Fibroblast of lung (primary cell): Measurements from ENCODE around the gene SLC25A1.

Source experiments
- EZH2 ChIP-seq: IDR thresholded peaks from 2 replicates; pipeline ENCODE4 v1.5.1; 2012; ENCODE audit warnings: low read length, control low read depth, mild to moderate bottlenecking; ENCODE audit errors: missing control alignments
- TF ChIP-seq, protein P1 (sequence below), 2 donors: IDR thresholded peaks in 1 of 2; conservative IDR thresholded peaks in 1 of 2; 1 replicate in 1 of 2; 2 replicates in 1 of 2; pipeline ENCODE4 v1.5.1; 2011 to 2012; ENCODE audit warnings: low read length in 2 of 2, control low read depth in 1 of 2, inconsistent platforms in 1 of 2, low read depth in 1 of 2, mild to moderate bottlenecking in 1 of 2

DNA sequence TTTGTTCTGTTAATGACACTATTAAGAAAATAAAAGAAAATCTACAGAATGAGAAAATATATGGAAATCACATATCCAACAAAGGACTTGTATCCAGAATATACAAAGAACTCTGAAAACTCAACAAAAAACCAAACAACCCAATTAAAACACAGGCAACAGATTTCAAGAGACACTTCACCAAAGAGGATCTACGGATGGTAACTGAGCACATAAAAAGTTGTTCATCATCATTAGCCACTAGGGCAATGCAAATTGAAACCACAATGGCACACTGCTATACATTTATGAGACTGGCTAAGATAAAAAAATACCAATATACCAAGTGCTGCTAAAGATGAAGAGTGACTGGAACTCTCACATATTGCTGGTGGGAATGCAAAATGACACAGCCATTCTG lies 34.5 kb upstream of the SLC25A1 start:
- TF ChIP-seq, protein P1, sequence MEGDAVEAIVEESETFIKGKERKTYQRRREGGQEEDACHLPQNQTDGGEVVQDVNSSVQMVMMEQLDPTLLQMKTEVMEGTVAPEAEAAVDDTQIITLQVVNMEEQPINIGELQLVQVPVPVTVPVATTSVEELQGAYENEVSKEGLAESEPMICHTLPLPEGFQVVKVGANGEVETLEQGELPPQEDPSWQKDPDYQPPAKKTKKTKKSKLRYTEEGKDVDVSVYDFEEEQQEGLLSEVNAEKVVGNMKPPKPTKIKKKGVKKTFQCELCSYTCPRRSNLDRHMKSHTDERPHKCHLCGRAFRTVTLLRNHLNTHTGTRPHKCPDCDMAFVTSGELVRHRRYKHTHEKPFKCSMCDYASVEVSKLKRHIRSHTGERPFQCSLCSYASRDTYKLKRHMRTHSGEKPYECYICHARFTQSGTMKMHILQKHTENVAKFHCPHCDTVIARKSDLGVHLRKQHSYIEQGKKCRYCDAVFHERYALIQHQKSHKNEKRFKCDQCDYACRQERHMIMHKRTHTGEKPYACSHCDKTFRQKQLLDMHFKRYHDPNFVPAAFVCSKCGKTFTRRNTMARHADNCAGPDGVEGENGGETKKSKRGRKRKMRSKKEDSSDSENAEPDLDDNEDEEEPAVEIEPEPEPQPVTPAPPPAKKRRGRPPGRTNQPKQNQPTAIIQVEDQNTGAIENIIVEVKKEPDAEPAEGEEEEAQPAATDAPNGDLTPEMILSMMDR (conservative IDR thresholded peaks at IDR 0.05 in 1 of 2, IDR thresholded peaks at IDR 0.05 in 1 of 2; ENCODE audit: low read depth in 1 of 2, low read length in 2 of 2) = no peak
- TF ChIP-seq EZH2 = no peak
